Activated naive CD8-positive, alpha-beta T cell treated with anti-CD3 and anti-CD28 coated beads, Interleukin-2, amount 10 ng/mL, durations not matched to agents 7 days and 5 days (primary cell): ENCODE data around the gene LRRC74B. TPM values are rescaled to one million over a fixed set of nuclear protein-coding genes. Genes with fewer than 3 reads are reported as not detected.
"Not testable (repeated sequence)": the region's sequence is repeated elsewhere in the genome, so short reads cannot be mapped to it uniquely, and the experiment has no call there.

ENCODE experiments used
- ATAC-seq: fragments of 150-1000 bp; cut with Tn5 transposase; one replicate; pipeline ENCODE4 v1.10.0; 2021; ENCODE audit warnings: low read depth, moderate library complexity
- POLR2A ChIA-PET: fragments of 350-600 bp; sonication (Branson Sonifier 250); formaldehyde crosslinking; loops from one replicate; lab custom pipeline; 2021; ENCODE audit warnings: antibody characterized with exemption; lab: Charles Lee
- DNase-seq: peaks from one replicate; pipeline ENCODE4 v3.0.0; 2021
- H3K27ac Mint-ChIP-seq: one replicate; pipeline ENCODE4 v1.8.0; 2022; ENCODE audit warnings: mild to moderate bottlenecking, mixed read lengths
- H3K27me3 Mint-ChIP-seq: one replicate; pipeline ENCODE4 v1.8.0; 2022; ENCODE audit warnings: mild to moderate bottlenecking, moderate library complexity, mixed read lengths
- H3K36me3 Mint-ChIP-seq: one replicate; pipeline ENCODE4 v1.8.0; 2021; ENCODE audit warnings: mild to moderate bottlenecking, mixed read lengths
- H3K4me1 Mint-ChIP-seq: one replicate; pipeline ENCODE4 v1.8.0; 2021; ENCODE audit warnings: mixed read lengths
- H3K4me3 Mint-ChIP-seq: one replicate; pipeline ENCODE4 v1.8.0; 2022; ENCODE audit warnings: mild to moderate bottlenecking, moderate library complexity, mixed read lengths
- H3K9me3 Mint-ChIP-seq: one replicate; pipeline ENCODE4 v1.8.0; 2021; ENCODE audit warnings: mixed read lengths
- total RNA-seq, 2 experiments: library from RNA; stranded (reverse); gene quantifications; one replicate each; pipeline ENCODE4 v1.2.3, GENCODE V29; 2021

Gene LRRC74B
- total RNA-seq, 2 experiments from 2014 or later: not detected

GRCh38 chr22:21093555-21094137, 47.9 kb downstream of the LRRC74B start:
- DNase-seq, H3K9me3 Mint-ChIP-seq, H3K27ac Mint-ChIP-seq, H3K4me3 Mint-ChIP-seq, H3K36me3 Mint-ChIP-seq, H3K27me3 Mint-ChIP-seq, POLR2A ChIA-PET, H3K4me1 Mint-ChIP-seq, ATAC-seq: not testable (repeated sequence)

- no peaks in the 10 kb centered on the region for H3K36me3 Mint-ChIP-seq
- DNase-seq: no peak
- no peaks in the 10 kb centered on the region for H3K9me3 Mint-ChIP-seq
- peaks cover 4% of the 10 kb centered on the region for H3K27me3 Mint-ChIP-seq
- no peak for ATAC-seq
- H3K4me1 Mint-ChIP-seq: no peaks in the 10 kb centered on the region
- POLR2A ChIA-PET: no interaction called here
- no peak overlapping the region for H3K27ac Mint-ChIP-seq
- H3K4me3 Mint-ChIP-seq: no peak overlapping the region
Observed at GRCh38 chr22:21094911-21095772, 49.4 kb downstream of the LRRC74B start.

GRCh38 chr22:21095773-21096107, 50.0 kb downstream of the LRRC74B start:
- Mint-ChIP-seq H3K27ac (no peak overlapping the region), H3K9me3 (no peaks in the 10 kb centered on the region), H3K27me3 (peaks cover 7% of the 10 kb centered on the region), H3K36me3 (no peaks in the 10 kb centered on the region), H3K4me3 (no peak overlapping the region), H3K4me1 (no peaks in the 10 kb centered on the region)
- POLR2A ChIA-PET: no interaction called here
- no peak for DNase-seq
- no peak for ATAC-seq

GRCh38 chr22:21096878-21097277, 51.1 kb downstream of the LRRC74B start:
- H3K4me3 Mint-ChIP-seq, H3K36me3 Mint-ChIP-seq, H3K27ac Mint-ChIP-seq, H3K9me3 Mint-ChIP-seq, POLR2A ChIA-PET, H3K4me1 Mint-ChIP-seq, ATAC-seq, DNase-seq: not testable (repeated sequence)
- H3K27me3 Mint-ChIP-seq: peaks cover 12% of the 10 kb centered on the region

GRCh38 chr22:21098099-21098671, 52.4 kb downstream of the LRRC74B start:
- POLR2A ChIA-PET: interaction anchor here (0.6 kb wide), 1 partner anchor 60 kb away, joined by 3 read pairs; no protein-coding TSS in a partner anchor
- ATAC-seq: no peak
- Mint-ChIP-seq H3K9me3 (no peaks in the 10 kb centered on the region), H3K27me3 (peaks cover 15% of the 10 kb centered on the region), H3K4me1 (peaks cover 8% of the 10 kb centered on the region), H3K36me3 (no peaks in the 10 kb centered on the region), H3K4me3 (no peak overlapping the region), H3K27ac (no peak overlapping the region)
- DNase-seq: no peak

- Mint-ChIP-seq H3K36me3 (no peaks in the 10 kb centered on the region), H3K27me3 (peaks cover 24% of the 10 kb centered on the region), H3K27ac (no peak overlapping the region), H3K9me3 (no peaks in the 10 kb centered on the region), H3K4me3 (no peak overlapping the region), H3K4me1 (peaks cover 8% of the 10 kb centered on the region)
- POLR2A ChIA-PET: no interaction called here
- DNase-seq (no peak), ATAC-seq (no peak)
Observed at GRCh38 chr22:21099578-21099977, 53.8 kb downstream of the LRRC74B start.

GRCh38 chr22:21100149-21101032, 54.6 kb downstream of the LRRC74B start:
- DNase-seq: no peak
- H3K9me3 Mint-ChIP-seq: no peaks in the 10 kb centered on the region
- H3K36me3 Mint-ChIP-seq: no peaks in the 10 kb centered on the region
- POLR2A ChIA-PET: no interaction called here
- peaks cover 8% of the 10 kb centered on the region for H3K4me1 Mint-ChIP-seq
- peaks cover 28% of the 10 kb centered on the region for H3K27me3 Mint-ChIP-seq
- no peak overlapping the region for H3K27ac Mint-ChIP-seq
- ATAC-seq: no peak
- no peak overlapping the region for H3K4me3 Mint-ChIP-seq

- Mint-ChIP-seq H3K4me3 (no peak overlapping the region), H3K36me3 (no peaks in the 10 kb centered on the region), H3K9me3 (no peaks in the 10 kb centered on the region), H3K27ac (no peak overlapping the region), H3K27me3 (peaks cover 28% of the 10 kb centered on the region), H3K4me1 (peaks cover 8% of the 10 kb centered on the region)
- ATAC-seq (no peak), DNase-seq (no peak)
- POLR2A ChIA-PET: interaction anchor here (0.6 kb wide), 1 partner anchor 79 kb away, joined by 3 read pairs; no protein-coding TSS in a partner anchor
Observed at GRCh38 chr22:21101877-21102638, 56.3 kb downstream of the LRRC74B start.

- Mint-ChIP-seq H3K36me3 (no peaks in the 10 kb centered on the region), H3K27me3 (peaks cover 30% of the 10 kb centered on the region), H3K9me3 (no peaks in the 10 kb centered on the region), H3K4me1 (peaks cover 8% of the 10 kb centered on the region), H3K27ac (no peak overlapping the region), H3K4me3 (peak overlapping the region; percentile 26)
- POLR2A ChIA-PET: interaction anchor here (0.6 kb wide), 1 partner anchor 80 kb away, joined by 3 read pairs; no protein-coding TSS in a partner anchor
- peak; percentile 97 for ATAC-seq
- peak; percentile 86 for DNase-seq
Observed at GRCh38 chr22:21102659-21103267, 57.0 kb downstream of the LRRC74B start.

- ATAC-seq: no peak
- POLR2A ChIA-PET: no interaction called here
- no peak overlapping the region for H3K4me3 Mint-ChIP-seq
- no peak for DNase-seq
- no peaks in the 10 kb centered on the region for H3K9me3 Mint-ChIP-seq
- H3K27me3 Mint-ChIP-seq: peaks cover 30% of the 10 kb centered on the region
- H3K36me3 Mint-ChIP-seq: no peaks in the 10 kb centered on the region
- peaks cover 8% of the 10 kb centered on the region for H3K4me1 Mint-ChIP-seq
- no peak overlapping the region for H3K27ac Mint-ChIP-seq
Observed at GRCh38 chr22:21103633-21104032, 57.9 kb downstream of the LRRC74B start.

GRCh38 chr22:21104126-21104691, 58.5 kb downstream of the LRRC74B start:
- DNase-seq: no peak
- no peak overlapping the region for H3K27ac Mint-ChIP-seq
- H3K36me3 Mint-ChIP-seq: no peaks in the 10 kb centered on the region
- POLR2A ChIA-PET: no interaction called here
- H3K4me1 Mint-ChIP-seq: peaks cover 8% of the 10 kb centered on the region
- no peak for ATAC-seq
- H3K27me3 Mint-ChIP-seq: peaks cover 30% of the 10 kb centered on the region
- no peaks in the 10 kb centered on the region for H3K9me3 Mint-ChIP-seq
- H3K4me3 Mint-ChIP-seq: no peak overlapping the region

GRCh38 chr22:21105294-21105693, 59.5 kb downstream of the LRRC74B start:
- no peaks in the 10 kb centered on the region for H3K9me3 Mint-ChIP-seq
- no peaks in the 10 kb centered on the region for H3K36me3 Mint-ChIP-seq
- ATAC-seq (no peak), DNase-seq (no peak)
- H3K4me3 Mint-ChIP-seq: no peak overlapping the region
- POLR2A ChIA-PET: no interaction called here
- H3K27ac Mint-ChIP-seq: no peak overlapping the region
- H3K27me3 Mint-ChIP-seq: peaks cover 33% of the 10 kb centered on the region
- peaks cover 8% of the 10 kb centered on the region for H3K4me1 Mint-ChIP-seq
